H1 (cell line): ENCODE results near the gene CASK. TPM values are rescaled to one million over a fixed set of nuclear protein-coding genes. Genes with fewer than 3 reads are reported as not detected.

Experiments used
- CTCF ChIA-PET: fragments of 300-600 bp; sonication (Branson Sonifier 250); formaldehyde crosslinking; loops from one replicate; lab custom pipeline; 2021; ENCODE audit not compliant: partially characterized antibody; lab: Charles Lee
- POLR2A ChIA-PET: fragments of 300-600 bp; sonication (Branson Sonifier 250); formaldehyde crosslinking; loops from one replicate; lab custom pipeline; 2021; ENCODE audit warnings: inconsistent platforms; ENCODE audit not compliant: partially characterized antibody; lab: Charles Lee
- DNase-seq, 2 experiments: peaks; one replicate each; pipeline versions ENCODE4 v3.0.0 to v3.0.0-alpha.2; 2010 to 2022; ENCODE audit warnings: low spot score in 2 of 2, low read depth in 1 of 2, mixed read lengths in 1 of 2
- FAIRE-seq: peaks from 2 replicates; lab custom pipeline; 2011; peaks lifted over from hg19 to GRCh38; lab: Jason Lieb, UNC
- H2AFZ ChIP-seq: 2 replicates; pipeline ENCODE4 v1.8.1; 2012; ENCODE audit warnings: low read length, inconsistent platforms
- H2AK5ac ChIP-seq: 2 replicates; pipeline ENCODE4 v1.6.1; 2013; ENCODE audit warnings: low read depth, low read length
- H2BK120ac ChIP-seq: replicated peaks from 2 replicates; pipeline ENCODE3; 2013; ENCODE audit warnings: low read depth, low read length, inconsistent platforms
- H2BK12ac ChIP-seq: 2 replicates; pipeline ENCODE4 v1.6.1; 2013; ENCODE audit warnings: low read depth, low read length
- H2BK15ac ChIP-seq: 2 replicates; pipeline ENCODE4 v1.6.1; 2013; ENCODE audit warnings: low read length
- H2BK20ac ChIP-seq: 2 replicates; pipeline ENCODE4 v1.6.1; 2013; ENCODE audit warnings: low read length
- H2BK5ac ChIP-seq: 2 replicates; pipeline ENCODE4 v1.6.1; 2013; ENCODE audit warnings: low read depth, low read length
- H3K14ac ChIP-seq: 2 replicates; pipeline ENCODE4 v1.6.1; 2013; ENCODE audit warnings: inconsistent platforms; ENCODE audit not compliant: insufficient read length
- H3K18ac ChIP-seq: 2 replicates; pipeline ENCODE4 v1.6.1; 2013; ENCODE audit warnings: low read length; ENCODE audit errors: extremely low read depth
- H3K23ac ChIP-seq: 2 replicates; pipeline ENCODE4 v1.6.1; 2013; ENCODE audit warnings: inconsistent platforms; ENCODE audit not compliant: insufficient read length
- H3K23me2 ChIP-seq: 2 replicates; pipeline ENCODE4 v1.6.1; 2013; ENCODE audit warnings: low read depth, low read length
- H3K27ac ChIP-seq: 2 replicates; pipeline ENCODE4 v1.6.1; 2011; ENCODE audit warnings: low read depth, low read length, inconsistent platforms
- H3K27me3 ChIP-seq, 4 experiments: replicated peaks in 1 of 4; 1 replicate in 1 of 4; 2 replicates in 3 of 4; pipeline versions ENCODE4 v1.6.1 to v1.8.1; 2011 to 2013; ENCODE audit warnings: low read length in 3 of 4, mild to moderate bottlenecking in 3 of 4, inconsistent platforms in 2 of 4, mixed read lengths in 2 of 4, moderate library complexity in 1 of 4; ENCODE audit not compliant: control insufficient read depth in 3 of 4, insufficient read depth in 3 of 4; ENCODE audit errors: extremely low read depth in 1 of 4
- H3K36me3 ChIP-seq, 4 experiments: 2 replicates each; pipeline versions ENCODE4 v1.6.1 to v1.8.1; 2011 to 2013; ENCODE audit warnings: mild to moderate bottlenecking in 4 of 4, low read length in 3 of 4, moderate library complexity in 2 of 4, control low read depth in 1 of 4, inconsistent platforms in 1 of 4; ENCODE audit not compliant: insufficient read depth in 4 of 4, control insufficient read depth in 2 of 4
- H3K4ac ChIP-seq: replicated peaks from 2 replicates; pipeline ENCODE3; 2013; ENCODE audit warnings: low read length, low read depth, mixed read lengths, inconsistent platforms; ENCODE audit not compliant: insufficient read length
- H3K4me1 ChIP-seq, 4 experiments: replicated peaks in 1 of 4; 1 replicate in 1 of 4; 2 replicates in 3 of 4; pipeline versions ENCODE4 v1.6.1 to v1.8.1; 2011 to 2013; ENCODE audit warnings: low read length in 3 of 4, inconsistent platforms in 2 of 4, mixed read lengths in 1 of 4; ENCODE audit not compliant: insufficient read depth in 4 of 4, control insufficient read depth in 3 of 4
- H3K4me2 ChIP-seq, 2 experiments: 2 replicates each; pipeline versions ENCODE4 v1.6.1 to v1.8.1; 2011 to 2013; ENCODE audit warnings: low read depth in 2 of 2, low read length in 2 of 2, control low read depth in 1 of 2, inconsistent platforms in 1 of 2, mild to moderate bottlenecking in 1 of 2; ENCODE audit not compliant: insufficient read depth in 1 of 2
- H3K4me3 ChIP-seq, 4 experiments: fragments of 200-600, 300-600 bp in 1 of 4; sonication (generic), shearing (Covaris generic), sonication (Bioruptor Twin) in 1 of 4; 2 replicates each; pipeline versions ENCODE4 v1.5.1 to v1.8.1; 2011 to 2016; ENCODE audit warnings: low read length in 4 of 4, low read depth in 3 of 4, control low read depth in 2 of 4, inconsistent platforms in 2 of 4, mild to moderate bottlenecking in 2 of 4, mixed read lengths in 1 of 4, moderate library complexity in 1 of 4; ENCODE audit not compliant: insufficient read depth in 2 of 4; ENCODE audit errors: extremely low read depth in 1 of 4
- H3K56ac ChIP-seq: replicated peaks from 2 replicates; pipeline ENCODE3; 2013; ENCODE audit warnings: low read depth, mild to moderate bottlenecking, mixed read lengths, low read length, inconsistent platforms; ENCODE audit not compliant: insufficient read length
- H3K79me1 ChIP-seq: 2 replicates; pipeline ENCODE4 v1.6.1; 2013; ENCODE audit warnings: low read depth, low read length, control low read depth
- H3K79me2 ChIP-seq, 2 experiments: 2 replicates each; pipeline versions ENCODE4 v1.6.1 to v1.8.1; 2012 to 2013; ENCODE audit warnings: low read length in 2 of 2, mild to moderate bottlenecking in 2 of 2, inconsistent platforms in 1 of 2; ENCODE audit not compliant: insufficient read depth in 2 of 2, control insufficient read depth in 1 of 2
- H3K9ac ChIP-seq, 4 experiments: replicated peaks in 1 of 4; 1 replicate in 1 of 4; 2 replicates in 3 of 4; pipeline versions ENCODE4 v1.6.1 to v1.8.1; 2011 to 2013; ENCODE audit warnings: low read depth in 3 of 4, low read length in 3 of 4, control low read depth in 2 of 4, mild to moderate bottlenecking in 2 of 4, moderate library complexity in 2 of 4, inconsistent platforms in 1 of 4; ENCODE audit errors: extremely low read depth in 1 of 4
- H3K9me3 ChIP-seq, 2 experiments: 2 replicates each; pipeline versions ENCODE4 v1.6.1 to v1.8.1; 2012 to 2013; ENCODE audit warnings: mild to moderate bottlenecking in 2 of 2, moderate library complexity in 2 of 2, control low read depth in 1 of 2, inconsistent platforms in 1 of 2, low read depth in 1 of 2, low read length in 1 of 2, mixed read lengths in 1 of 2; ENCODE audit not compliant: insufficient read depth in 2 of 2
- H4K20me1 ChIP-seq, 2 experiments: replicated peaks in 1 of 2; 2 replicates each; pipeline versions ENCODE3 to v1.8.1; 2011 to 2013; ENCODE audit warnings: inconsistent platforms in 2 of 2, low read length in 2 of 2, mild to moderate bottlenecking in 1 of 2; ENCODE audit not compliant: insufficient read depth in 2 of 2, control insufficient read depth in 1 of 2
- H4K5ac ChIP-seq: 2 replicates; pipeline ENCODE4 v1.6.1; 2013; ENCODE audit warnings: low read length, low read depth, mixed read lengths, inconsistent platforms; ENCODE audit not compliant: insufficient read length
- H4K8ac ChIP-seq: 2 replicates; pipeline ENCODE4 v1.8.0; 2013; ENCODE audit warnings: mild to moderate bottlenecking, moderate library complexity, low read length, inconsistent platforms; ENCODE audit not compliant: insufficient read depth; ENCODE audit errors: extremely low read depth
- H4K91ac ChIP-seq: replicated peaks from 2 replicates; pipeline ENCODE3; 2013; ENCODE audit warnings: low read length, mixed read lengths, inconsistent platforms; ENCODE audit not compliant: insufficient read length
- CEBPB ChIP-seq: IDR thresholded peaks from 2 replicates; pipeline ENCODE4 v1.6.1; 2012; ENCODE audit warnings: low read depth, low read length
- EZH2 ChIP-seq: fragments of 200-600 bp; sonication (generic); IDR thresholded peaks from 2 replicates; pipeline ENCODE4 v1.7.1; 2012; ENCODE audit warnings: low read depth, mild to moderate bottlenecking, moderate library complexity, low read length, inconsistent platforms; ENCODE audit not compliant: severe bottlenecking
- KDM5A ChIP-seq: fragments of 200-600 bp; IDR thresholded peaks from 2 replicates; pipeline ENCODE4 v1.7.1; 2012; ENCODE audit warnings: mild to moderate bottlenecking, low read length, inconsistent platforms, mixed read lengths
- RXRA ChIP-seq: IDR thresholded peaks from 2 replicates; pipeline ENCODE4 v1.6.1; 2011; ENCODE audit warnings: low read depth, mild to moderate bottlenecking, low read length, moderate library complexity; ENCODE audit not compliant: insufficient read depth
- SIN3A ChIP-seq, 2 experiments: IDR thresholded peaks in 1 of 2; conservative IDR thresholded peaks in 1 of 2; 2 replicates each; pipeline ENCODE4 v1.6.1; 2011 to 2012; ENCODE audit warnings: low read length in 2 of 2, improper control_type of control experiment in 1 of 2, low read depth in 1 of 2, mild to moderate bottlenecking in 1 of 2
- TAF1 ChIP-seq: IDR thresholded peaks from 2 replicates; pipeline ENCODE4 v1.6.1; 2011; ENCODE audit warnings: mild to moderate bottlenecking, low read depth, low read length
- WGBS, 2 experiments: shearing (Covaris generic) in 1 of 2; methylation state at CpG; one replicate each; pipeline versions ENCODE4 v1.1.6 to v1.1.7; 2013 to 2015; ENCODE audit warnings: low lambda C conversion rate in 2 of 2, mixed read lengths in 2 of 2, inconsistent platforms in 1 of 2, low coverage in 1 of 2, missing lambda C conversion rate in 1 of 2; ENCODE audit not compliant: insufficient replicate concordance in 2 of 2, insufficient coverage in 1 of 2, insufficient read length in 1 of 2; ENCODE audit errors: extremely low coverage in 1 of 2, missing lambda C conversion rate in 1 of 2; 5-methylcytosine and 5-hydroxymethylcytosine counted together
- polyA plus RNA-seq, 7 experiments: library from polyadenylated mRNA; depleted of rRNA in 3 of 7; stranded (reverse) in 5 of 7; unstranded in 2 of 7; fragments of >200 nt in 5 of 7; fragments of 200-250 nt in 2 of 7; gene quantifications; 1 replicate in 5 of 7; 2 replicates in 1 of 7; 4 replicates in 1 of 7; pipeline versions ENCODE4 v1.2.1 to v1.2.3, GENCODE V29; 2011 to 2013; ENCODE audit warnings: missing spikeins in 2 of 7, mixed read lengths in 2 of 7
- total RNA-seq: library from RNA; stranded (reverse); fragmentation: NEBNext Ultra II Directional; extraction: Animal tissue kit (Norgen Biotek cat#: 25700); gene quantifications from 2 replicates; pipeline ENCODE4 v1.2.1, GENCODE V29; 2021

Gene CASK
- total and polyA plus RNA-seq, 2 of the 8 experiments (the other 6 are each of a cell fraction or from before 2014, with no cell fraction given) = 21.6 to 55.1 TPM

DNA sequence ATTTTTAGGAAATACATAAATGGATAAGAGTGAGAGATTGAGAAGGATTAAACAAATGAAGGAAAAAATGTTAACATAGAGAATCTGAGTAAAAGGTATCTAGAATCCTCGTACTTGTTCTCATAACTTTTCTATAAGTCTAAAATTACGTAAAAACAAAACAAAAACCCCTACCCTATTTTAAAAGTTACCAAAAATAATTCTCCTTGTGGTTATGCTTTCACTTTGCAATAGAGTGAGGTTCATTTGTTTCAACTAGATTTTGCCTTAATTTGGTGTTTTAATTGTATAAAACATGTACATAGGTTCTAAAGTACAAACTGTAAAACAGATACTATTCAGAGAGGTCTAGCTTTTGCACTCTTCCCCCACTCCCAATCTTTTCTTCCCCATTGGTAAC lies 238.4 kb downstream of the CASK start:
- Histone ChIP-seq H3K56ac (no peak overlapping the region), H3K4me1 (no peaks in the 10 kb centered on the region), H3K9me3 (no peaks in the 10 kb centered on the region), H3K23ac (no peak overlapping the region), H2BK12ac (no peak overlapping the region), H3K79me2 (no peaks in the 10 kb centered on the region), H2AK5ac (no peak overlapping the region), H2BK15ac (no peak overlapping the region), H3K18ac (no peak overlapping the region), H4K20me1 (no peaks in the 10 kb centered on the region), H4K8ac (no peak overlapping the region), H3K79me1 (no peaks in the 10 kb centered on the region), H2BK5ac (no peak overlapping the region), H3K23me2 (no peaks in the 10 kb centered on the region), H2BK20ac (no peak overlapping the region), H2AFZ (no peak overlapping the region), H3K36me3 (no peaks in the 10 kb centered on the region), H3K4ac (no peak overlapping the region), H3K27me3 (no peaks in the 10 kb centered on the region), H3K9ac (no peak overlapping the region), H4K91ac (no peak overlapping the region), H4K5ac (no peak overlapping the region), H3K27ac (no peak overlapping the region), H3K4me2 (no peak overlapping the region), H3K14ac (no peak overlapping the region), H2BK120ac (no peak overlapping the region), H3K4me3 (no peak overlapping the region)
- DNase-seq (no peak), FAIRE-seq (no peak)
- ChIA-PET CTCF (interaction anchor here (1.0 kb wide), 1 partner anchor 23 kb away, joined by 3 read pairs; no protein-coding TSS in a partner anchor), POLR2A (no interaction called here)
- 96% methylated on average over 2 of the region's 2 CpGs; no CpG with 5 or more reads in 1 of the 2 experiments for WGBS, 2 experiments
- TF ChIP-seq SIN3A (conservative IDR thresholded peaks at IDR 0.05 in 1 of 2, IDR thresholded peaks at IDR 0.05 in 1 of 2; ENCODE audit: low read depth in 1 of 2, low read length in 2 of 2) (no peak), RXRA (no peak), CEBPB (no peak), KDM5A (no peak), EZH2 (no peak), TAF1 (no peak)
